Posterior cingulate gyrus (tissue), 11 donors: Measurements from ENCODE around the gene SNX30.

Experiments
- DNase-seq, 10 donors: peaks; one replicate each; pipeline versions ENCODE4 v3.0.0 to v3.0.0-alpha.2; 2020 to 2021; ENCODE audit warnings: mixed read lengths in 3 of 10
- intact Hi-C: fragments of 100-400 bp; cut with DNase I; formaldehyde crosslinking; loops from one replicate; pipeline ENCODE4 v1.15.1; 2023

Gene SNX30

DNA sequence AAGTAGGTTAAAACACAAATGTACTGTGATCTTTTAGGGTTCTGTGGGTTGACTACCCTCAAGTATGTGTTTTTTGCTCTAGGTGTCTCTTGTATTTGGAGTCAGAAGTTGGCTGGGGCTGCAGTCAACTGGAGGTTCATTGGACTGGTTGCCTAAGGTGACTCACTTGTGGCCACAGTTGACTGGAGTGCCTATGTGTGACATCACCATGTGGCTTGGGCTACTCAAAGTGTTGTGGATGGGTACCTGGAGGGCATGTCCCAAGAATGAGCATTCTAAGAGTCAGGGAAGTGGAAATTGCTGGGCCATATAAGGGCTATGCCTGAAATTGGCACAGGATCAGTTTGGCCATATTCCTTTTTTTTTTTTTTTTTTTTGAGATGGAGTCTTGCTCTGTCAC, 27.4 kb downstream of the SNX30 start:
- intact Hi-C loops = no loop called here
- DNase-seq = no peak

DNA sequence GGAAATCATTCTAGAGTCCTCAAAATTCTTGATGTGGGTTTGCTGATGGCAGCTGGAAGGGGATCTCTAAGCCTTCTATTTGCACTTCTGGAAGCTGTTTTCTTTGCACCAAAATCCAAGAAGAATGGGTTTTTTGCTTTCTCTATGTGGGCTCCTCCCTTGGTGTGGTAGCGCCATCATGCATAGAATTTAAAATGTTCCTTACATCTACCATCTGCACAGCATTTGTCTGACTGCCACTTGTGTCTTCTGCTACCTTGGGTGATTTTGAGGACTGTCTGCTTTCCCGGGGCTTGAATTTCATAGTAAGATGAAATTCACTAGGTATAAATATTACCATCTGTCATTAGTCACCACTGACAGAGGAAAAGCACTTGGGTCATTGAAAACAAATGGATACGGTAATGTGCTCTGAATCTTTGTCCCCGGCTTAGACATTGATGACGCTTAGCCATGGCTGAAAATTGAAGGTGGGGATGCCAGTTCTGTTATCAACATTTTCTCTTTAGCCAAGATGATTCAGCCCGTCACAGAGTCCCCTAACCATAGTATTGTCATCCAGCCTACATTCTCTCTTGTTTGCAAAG, 30.0 kb downstream of the SNX30 start:
- intact Hi-C loops = no loop called here
- DNase-seq = no peak

- DNase-seq = no peak
- intact Hi-C loops = no loop called here
Measured at GRCh38 chr9:112782218-112782617, 31.7 kb downstream of the SNX30 start.

GRCh38 chr9:112783551-112783954, 33.0 kb downstream of the SNX30 start:
- DNase-seq = no peak
- intact Hi-C loops = no loop called here

DNA sequence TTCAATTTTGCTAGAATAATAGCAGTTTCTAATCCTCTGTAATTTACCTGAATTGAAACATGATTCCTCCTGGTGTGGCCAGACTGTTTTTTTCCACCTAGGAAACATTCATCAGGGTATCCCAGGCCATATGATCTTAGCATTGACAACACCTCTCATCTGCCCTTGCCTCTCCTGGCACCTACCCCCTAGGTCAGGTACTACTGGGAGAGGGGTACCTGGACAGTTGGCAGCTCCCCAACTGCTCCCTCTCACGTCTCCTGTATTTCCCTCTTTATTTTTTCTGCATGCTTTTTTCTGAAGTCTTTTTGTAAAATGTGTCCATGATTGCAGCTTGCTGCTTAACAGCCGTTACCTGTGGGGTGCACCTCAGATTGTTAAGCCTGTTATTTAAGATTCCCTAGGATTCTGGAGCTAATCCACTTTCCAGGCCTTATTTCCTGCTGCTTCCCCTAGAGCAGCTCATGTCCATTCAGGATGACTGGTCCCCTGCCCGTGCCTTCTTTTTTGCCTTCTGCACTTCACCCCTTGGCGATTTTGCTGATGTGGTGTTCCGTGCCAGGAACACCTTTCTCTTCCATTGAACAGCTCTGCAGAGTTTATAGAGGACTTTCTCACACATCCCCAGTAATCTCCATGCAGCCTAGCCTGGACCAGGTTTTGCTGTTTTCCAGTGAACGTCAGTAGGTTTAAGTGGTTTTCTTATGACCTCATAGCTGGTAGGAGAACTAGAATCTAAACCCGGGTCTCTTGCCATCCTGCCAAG, 33.6 kb downstream of the SNX30 start:
- DNase-seq = no peak
- intact Hi-C loops = no loop called here

- no peak for DNase-seq
- intact Hi-C loops = no loop called here
Measured at GRCh38 chr9:112785986-112786385, 35.4 kb downstream of the SNX30 start.

GRCh38 chr9:112786829-112787520, 36.4 kb downstream of the SNX30 start:
- intact Hi-C loops = no loop called here
- no peak for DNase-seq

DNA sequence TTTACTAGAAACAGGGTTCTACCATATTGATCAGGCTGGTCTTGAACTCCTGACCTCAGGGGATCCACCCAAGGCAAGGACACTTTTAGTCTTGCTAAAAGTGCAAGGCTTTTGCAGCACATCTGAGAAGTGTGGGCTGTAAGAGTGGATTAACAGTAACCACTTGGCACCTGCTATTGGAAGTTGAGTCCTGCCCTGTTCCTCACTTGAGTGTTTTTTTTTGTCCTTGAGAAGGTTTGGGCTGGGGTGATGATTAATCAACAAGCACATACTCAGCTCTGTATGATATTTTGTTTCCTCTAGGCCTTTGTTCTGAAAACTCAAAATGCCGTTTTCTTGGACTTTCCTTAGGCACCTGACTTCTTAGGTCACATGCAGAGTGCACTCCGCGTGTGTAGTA, 37.4 kb downstream of the SNX30 start:
- no peak for DNase-seq
- intact Hi-C loops = no loop called here

GRCh38 chr9:112789473-112789872, 38.9 kb downstream of the SNX30 start:
- intact Hi-C loops = no loop called here
- no peak for DNase-seq

DNA sequence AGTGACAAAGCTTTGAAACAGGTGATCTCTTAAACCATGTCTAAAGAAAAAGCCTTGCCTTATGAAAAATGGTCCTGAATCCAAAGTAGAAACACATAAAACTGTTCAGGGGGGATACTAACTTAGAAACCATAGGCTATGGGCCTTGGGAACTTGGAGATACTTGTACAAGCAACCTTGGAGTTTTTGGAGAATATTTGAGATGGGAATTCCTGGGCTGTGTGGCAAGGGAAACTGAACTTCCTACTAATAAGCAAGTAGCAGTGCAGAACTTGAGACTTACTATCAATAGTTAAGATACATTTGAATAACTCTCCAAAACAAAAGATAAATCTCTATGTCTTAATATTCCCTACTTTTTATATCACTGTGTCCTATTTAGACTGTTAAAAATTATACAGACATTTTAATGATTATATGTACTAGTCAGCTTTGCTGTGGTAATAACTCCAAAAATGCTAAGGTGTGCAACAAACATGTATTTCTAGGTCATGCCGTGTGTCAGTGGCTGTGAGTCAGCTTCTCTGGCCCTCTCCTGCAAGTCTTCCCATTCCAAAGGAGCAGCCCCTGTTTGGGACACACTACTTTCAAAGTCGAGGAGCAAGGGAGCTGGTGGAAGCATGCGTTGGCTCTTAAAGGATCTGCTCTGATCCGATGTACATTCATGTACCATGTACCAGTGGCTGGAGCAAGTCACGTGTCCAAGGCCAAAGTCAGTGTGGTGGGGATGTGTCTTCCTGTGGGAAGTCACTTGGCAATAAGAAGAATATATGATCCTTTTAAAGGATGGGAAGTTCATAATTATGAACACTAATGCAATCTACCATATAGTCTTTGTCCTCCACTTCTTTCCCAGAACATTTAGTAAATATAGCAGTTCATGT, 39.6 kb downstream of the SNX30 start:
- DNase-seq = no peak
- intact Hi-C loops = no loop called here

GRCh38 chr9:112792670-112793069, 42.1 kb downstream of the SNX30 start:
- intact Hi-C loops = loop anchor here (1.0 kb wide), 1 partner anchor 42 kb away; the partner anchor contains the start of gene SNX30

GRCh38 chr9:112793213-112793810, 42.8 kb downstream of the SNX30 start:
- intact Hi-C loops = loop anchor here (1.0 kb wide), 1 partner anchor 43 kb away; the partner anchor contains the start of gene SNX30

More at GRCh38 chr9:112792670-112793069, 42.1 kb downstream of the SNX30 start:
- no peak for DNase-seq

DNA sequence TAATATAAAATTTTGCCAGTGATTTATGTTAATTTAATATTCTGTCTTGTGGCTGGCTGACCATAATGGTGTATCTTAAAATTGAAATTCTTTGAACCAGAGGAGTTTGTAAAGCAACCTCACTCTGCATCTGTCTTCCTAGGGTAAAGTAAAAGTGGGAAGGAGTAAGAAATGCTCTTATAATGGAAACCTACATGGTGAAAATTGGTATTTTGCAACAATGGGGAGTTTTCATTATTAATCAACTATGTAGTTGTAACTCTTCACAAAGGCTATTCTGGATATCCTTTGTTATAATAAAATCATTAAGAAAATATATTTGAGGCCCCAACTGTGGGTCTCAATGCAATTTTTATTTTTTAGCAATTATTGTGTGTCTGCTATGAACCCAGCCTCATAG, 44.2 kb downstream of the SNX30 start:
- intact Hi-C loops = no loop called here
- DNase-seq = no peak

More at GRCh38 chr9:112793213-112793810, 42.8 kb downstream of the SNX30 start:
- DNase-seq = peak; percentile 45 to 96 (median 76)

DNA sequence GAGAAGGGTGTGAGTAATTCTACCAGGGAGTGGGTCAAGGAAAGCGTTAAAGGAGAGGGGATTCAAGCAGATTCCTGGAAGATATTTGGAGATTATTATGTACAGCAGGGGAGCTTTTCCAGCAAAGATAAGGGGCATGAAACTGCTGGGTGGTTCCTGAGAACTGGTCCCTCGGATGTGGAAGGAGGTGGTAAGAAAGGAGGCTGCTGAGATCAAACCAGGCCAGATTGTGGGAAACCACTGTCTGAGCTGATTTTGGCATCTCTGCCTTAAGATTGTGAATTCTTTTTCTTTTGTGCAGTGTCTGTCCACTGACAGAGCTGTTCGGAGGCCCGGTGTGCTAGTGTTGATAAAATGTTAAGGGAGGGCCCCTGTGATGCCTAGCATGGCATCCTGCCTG, 45.4 kb downstream of the SNX30 start:
- intact Hi-C loops = no loop called here

DNA sequence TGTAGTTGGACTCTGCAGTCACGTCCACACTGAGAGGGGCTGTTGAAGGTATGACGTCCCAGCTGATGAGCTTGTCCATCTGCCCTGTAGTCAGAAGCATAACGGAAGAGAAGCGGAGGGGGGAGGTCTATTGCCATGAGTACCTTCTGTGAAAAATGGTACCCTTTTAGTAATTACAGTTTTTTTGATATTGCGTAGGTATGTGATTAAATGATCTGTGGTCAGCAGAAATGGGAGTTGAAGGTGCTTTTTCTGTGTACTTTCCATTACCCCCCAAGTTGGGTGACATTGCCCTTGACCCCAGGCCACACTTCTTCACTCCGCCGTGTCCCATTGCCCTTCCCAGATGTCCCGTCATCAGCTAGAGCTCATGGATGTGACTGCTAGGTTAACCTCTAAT, 45.9 kb downstream of the SNX30 start:
- intact Hi-C loops = no loop called here

More for the DNA sequence above, 45.4 kb downstream of the SNX30 start:
- DNase-seq = no peak

GRCh38 chr9:112809351-112809848, 58.8 kb downstream of the SNX30 start:
- DNase-seq = no peak
- intact Hi-C loops = no loop called here

More for the DNA sequence above, 45.9 kb downstream of the SNX30 start:
- DNase-seq = no peak

DNA sequence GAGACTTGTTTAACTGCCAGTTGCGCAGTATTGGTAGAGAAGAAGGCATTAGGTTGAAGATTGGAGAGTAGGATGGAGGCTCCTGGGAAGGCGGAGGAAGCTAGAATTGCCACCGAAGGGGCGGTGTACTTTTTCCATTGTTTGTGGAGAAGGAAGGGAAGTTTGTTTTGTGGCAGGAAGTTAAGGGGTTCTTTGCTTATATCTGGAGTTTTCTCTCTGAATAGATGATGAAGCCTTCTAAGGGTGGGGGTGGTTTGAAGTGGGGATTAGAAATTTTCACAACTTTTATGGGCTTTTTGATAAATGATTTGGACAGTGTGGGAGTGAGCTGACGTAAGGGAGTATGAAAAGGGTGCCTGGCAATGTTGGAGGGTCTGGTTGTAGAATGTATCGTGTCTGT, 59.3 kb downstream of the SNX30 start:
- intact Hi-C loops = no loop called here
- no peak for DNase-seq

DNA sequence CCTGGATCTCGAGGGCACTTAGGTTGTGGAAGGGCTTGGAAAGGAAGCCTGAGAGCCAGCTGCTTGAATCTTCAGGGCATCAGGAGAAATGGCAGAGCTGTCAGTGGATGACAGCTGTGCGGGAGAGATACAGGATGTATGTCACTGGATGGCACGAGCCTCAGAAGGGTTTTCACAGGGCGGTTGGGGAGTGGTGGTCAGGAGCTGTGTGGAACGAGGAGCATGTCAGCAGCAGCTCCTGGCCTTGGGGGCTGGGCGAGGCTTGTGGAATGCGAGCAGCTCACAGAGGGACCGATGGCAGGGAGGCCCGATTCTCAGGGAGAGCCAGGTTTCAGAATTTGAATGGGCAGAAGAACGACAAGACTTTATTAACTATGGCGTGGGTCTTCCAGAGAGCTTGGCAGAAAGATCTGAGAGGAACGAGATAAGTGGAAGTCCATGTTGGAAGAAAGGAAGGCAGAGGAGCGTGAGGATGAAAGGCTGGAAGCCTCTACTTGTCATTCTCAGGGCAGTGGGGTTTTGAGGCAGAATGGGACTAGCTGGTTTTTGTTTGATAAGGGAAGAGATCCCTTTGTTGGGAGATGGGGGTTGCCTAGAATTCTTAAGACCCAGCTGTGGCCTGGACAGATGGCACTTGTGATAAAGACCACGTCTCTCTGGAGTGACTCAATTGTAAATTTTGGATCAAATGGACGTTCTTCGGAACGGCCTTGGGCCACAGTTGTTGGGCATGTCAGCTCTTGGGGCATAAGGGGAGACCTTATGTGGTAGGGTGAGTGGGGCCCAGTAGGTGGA, 60.3 kb downstream of the SNX30 start:
- peak in 1 of 10 donors; percentile 64 for DNase-seq
- intact Hi-C loops = no loop called here

GRCh38 chr9:112811518-112811917, 61.0 kb downstream of the SNX30 start:
- no peak for DNase-seq
- intact Hi-C loops = no loop called here
